ENCODE data around the gene BAAT.
"Not testable (repeated sequence)": the region's sequence is repeated elsewhere in the genome, so short reads cannot be mapped to it uniquely, and the experiment has no call there.

The BAAT gene

GRCh38 chr9:101365181-101365580 lies 19.6 kb downstream of the BAAT start:
- DNase-seq (ENCODE audit: low read depth in 2 of 3, low spot score in 2 of 3), result no peak

- DNase-seq (ENCODE audit: low read depth in 2 of 3, low spot score in 2 of 3), result no peak
These were observed 22.4 kb downstream of the BAAT start for GRCh38 chr9:101362450-101362849.

GRCh38 chr9:101360647-101361046 lies 24.2 kb downstream of the BAAT start:
- DNase-seq (ENCODE audit: low read depth in 2 of 3, low spot score in 2 of 3), result no peak

- DNase-seq (ENCODE audit: low read depth in 2 of 3, low spot score in 2 of 3), result no peak
These were observed 25.1 kb downstream of the BAAT start for GRCh38 chr9:101359679-101360078.

- no peak for DNase-seq (ENCODE audit: low read depth in 2 of 3, low spot score in 2 of 3)
These were observed 28.2 kb downstream of the BAAT start for GRCh38 chr9:101356619-101357018.

GRCh38 chr9:101354765-101355708 lies 29.8 kb downstream of the BAAT start:
- no peak for DNase-seq (ENCODE audit: low read depth in 2 of 3, low spot score in 2 of 3)

- no peak for DNase-seq (ENCODE audit: low read depth in 2 of 3, low spot score in 2 of 3)
These were observed 30.6 kb downstream of the BAAT start for GRCh38 chr9:101354143-101354764.

GRCh38 chr9:101353683-101354082 lies 31.1 kb downstream of the BAAT start:
- DNase-seq (ENCODE audit: low read depth in 2 of 3, low spot score in 2 of 3), result no peak

GRCh38 chr9:101352892-101353463 lies 31.8 kb downstream of the BAAT start:
- DNase-seq (ENCODE audit: low read depth in 2 of 3, low spot score in 2 of 3), result no peak

- DNase-seq (ENCODE audit: low read depth in 2 of 3, low spot score in 2 of 3), result no peak
These were observed 34.5 kb downstream of the BAAT start for GRCh38 chr9:101350285-101350684.

- DNase-seq (ENCODE audit: low read depth in 2 of 3, low spot score in 2 of 3), result no peak
These were observed 42.2 kb downstream of the BAAT start for GRCh38 chr9:101342595-101342994.

GRCh38 chr9:101341958-101342357 lies 42.8 kb downstream of the BAAT start:
- no peak for DNase-seq (ENCODE audit: low read depth in 2 of 3, low spot score in 2 of 3)

- no peak for DNase-seq (ENCODE audit: low read depth in 2 of 3, low spot score in 2 of 3)
These were observed 47.6 kb downstream of the BAAT start for GRCh38 chr9:101337237-101337636.

- DNase-seq (ENCODE audit: low read depth in 2 of 3, low spot score in 2 of 3), result no peak
These were observed 48.7 kb downstream of the BAAT start for GRCh38 chr9:101336091-101336490.

GRCh38 chr9:101333926-101334702 lies 50.7 kb downstream of the BAAT start:
- DNase-seq (ENCODE audit: low read depth in 2 of 3, low spot score in 2 of 3), result no peak

- no peak for DNase-seq (ENCODE audit: low read depth in 2 of 3, low spot score in 2 of 3)
These were observed 51.3 kb downstream of the BAAT start for GRCh38 chr9:101333490-101333889.

GRCh38 chr9:101332362-101332761 lies 52.4 kb downstream of the BAAT start:
- DNase-seq (ENCODE audit: low read depth in 2 of 3, low spot score in 2 of 3), result no peak

GRCh38 chr9:101327422-101327909 lies 57.3 kb downstream of the BAAT start:
- not testable (repeated sequence) for DNase-seq (ENCODE audit: low read depth in 2 of 3, low spot score in 2 of 3)

GRCh38 chr9:101326501-101326900 lies 58.3 kb downstream of the BAAT start:
- DNase-seq (ENCODE audit: low read depth in 2 of 3, low spot score in 2 of 3), result no peak

GRCh38 chr9:101326035-101326434 lies 58.8 kb downstream of the BAAT start:
- no peak for DNase-seq (ENCODE audit: low read depth in 2 of 3, low spot score in 2 of 3)

- DNase-seq (ENCODE audit: low read depth in 2 of 3, low spot score in 2 of 3), result no peak
These were observed 59.8 kb downstream of the BAAT start for GRCh38 chr9:101325053-101325452.

Measured in activated CD8-positive, alpha-beta memory T cell treated with anti-CD3 and anti-CD28 coated beads for 48 hours (primary cell).